HUES48 (cell line): Measurements from ENCODE around the gene SLC4A9.

Experiments used
- H3K27ac ChIP-seq: one replicate; pipeline ENCODE4 v1.7.0; 2013; ENCODE audit warnings: low read depth, low read length, inconsistent platforms
- H3K27me3 ChIP-seq: 2 replicates; pipeline ENCODE4 v1.6.1; 2013; ENCODE audit warnings: mild to moderate bottlenecking, low read length; ENCODE audit not compliant: control insufficient read depth, insufficient read depth
- H3K36me3 ChIP-seq: 2 replicates; pipeline ENCODE4 v1.6.1; 2013; ENCODE audit warnings: low read length; ENCODE audit not compliant: control insufficient read depth, insufficient read depth
- H3K4me1 ChIP-seq: 2 replicates; pipeline ENCODE4 v1.6.1; 2013; ENCODE audit warnings: mild to moderate bottlenecking, low read length; ENCODE audit not compliant: control insufficient read depth, insufficient read depth
- H3K4me3 ChIP-seq: 2 replicates; pipeline ENCODE4 v1.5.1; 2013; ENCODE audit warnings: mild to moderate bottlenecking, low read depth, low read length
- H3K9ac ChIP-seq: 2 replicates; pipeline ENCODE4 v1.6.1; 2013; ENCODE audit warnings: mild to moderate bottlenecking, low read depth, low read length, moderate library complexity
- H3K9me3 ChIP-seq: 2 replicates; pipeline ENCODE4 v1.6.1; 2013; ENCODE audit warnings: low read length; ENCODE audit not compliant: control insufficient read depth, insufficient read depth

SLC4A9 gene

DNA sequence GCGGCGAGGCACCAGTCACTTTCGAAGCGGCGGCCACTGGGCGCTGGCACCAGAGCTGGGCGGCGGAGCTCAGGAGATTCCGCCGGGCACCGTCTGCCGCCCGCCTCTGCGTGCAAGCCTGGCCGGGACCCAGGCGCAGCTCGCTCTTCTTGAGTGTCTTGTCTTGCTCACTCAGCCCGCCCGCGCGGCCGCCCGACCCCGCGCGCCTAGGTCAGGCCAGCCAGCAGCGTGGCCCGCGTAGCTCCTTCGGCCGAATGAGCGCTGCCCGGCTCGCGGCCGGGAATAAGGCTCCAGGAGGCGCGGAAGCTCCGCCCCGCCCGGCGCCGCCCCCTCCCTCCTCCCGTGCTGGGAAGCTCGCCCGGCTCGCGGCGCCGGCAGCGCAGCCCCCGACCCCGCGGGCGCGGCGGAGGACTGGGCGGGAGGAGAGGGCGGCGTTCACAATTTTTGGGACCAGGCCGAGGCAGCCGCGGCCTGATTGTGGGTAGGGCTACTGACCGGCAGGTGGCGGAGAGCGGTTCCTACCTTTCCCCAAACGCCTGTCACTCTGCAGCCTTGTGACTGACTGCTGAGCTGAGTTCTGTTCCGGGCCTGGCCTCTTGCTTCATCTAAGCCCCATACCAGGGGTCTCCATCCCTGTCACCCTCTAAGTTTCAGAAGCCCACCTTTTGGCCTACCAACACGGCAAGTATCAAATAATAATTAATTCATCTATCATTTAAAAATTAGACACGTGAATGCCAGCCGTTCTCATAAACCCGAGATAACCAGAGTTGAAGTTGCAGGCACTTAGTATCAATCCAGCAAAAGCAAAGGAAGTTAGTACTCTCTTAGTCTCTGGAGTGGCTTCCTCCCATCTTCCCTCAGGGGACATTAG is 13.4 kb upstream of the SLC4A9 start, which contains the start of gene HBEGF:
Gene HBEGF (minus strand): TSS at position 256 of the 874 bp plus-strand sequence. CDS start 275 bp downstream, outside the sequence.
- H3K27ac ChIP-seq = peak within 1 kb of the TSS; percentile 58
- H3K4me3 ChIP-seq = peak within 1 kb of the TSS; percentile 73
- H3K27me3 ChIP-seq = peaks cover 13% of the 10 kb centered on the region
- H3K9ac ChIP-seq = peak within 1 kb of the TSS; percentile 60
- no peaks in the 10 kb centered on the region; the same call in 1 of the 2 replicates for H3K36me3 ChIP-seq
- H3K9me3 ChIP-seq = no peaks in the 10 kb centered on the region
- peaks cover 17% of the 10 kb centered on the region for H3K4me1 ChIP-seq

GRCh38 chr5:140347360-140347759 is 12.6 kb upstream of the SLC4A9 start:
- peaks cover 17% of the 10 kb centered on the region for H3K4me1 ChIP-seq
- no peak overlapping the region for H3K27ac ChIP-seq
- H3K9me3 ChIP-seq = no peaks in the 10 kb centered on the region
- no peaks in the 10 kb centered on the region for H3K36me3 ChIP-seq
- peaks cover 13% of the 10 kb centered on the region for H3K27me3 ChIP-seq
- no peak overlapping the region for H3K9ac ChIP-seq
- H3K4me3 ChIP-seq = no peak overlapping the region

DNA sequence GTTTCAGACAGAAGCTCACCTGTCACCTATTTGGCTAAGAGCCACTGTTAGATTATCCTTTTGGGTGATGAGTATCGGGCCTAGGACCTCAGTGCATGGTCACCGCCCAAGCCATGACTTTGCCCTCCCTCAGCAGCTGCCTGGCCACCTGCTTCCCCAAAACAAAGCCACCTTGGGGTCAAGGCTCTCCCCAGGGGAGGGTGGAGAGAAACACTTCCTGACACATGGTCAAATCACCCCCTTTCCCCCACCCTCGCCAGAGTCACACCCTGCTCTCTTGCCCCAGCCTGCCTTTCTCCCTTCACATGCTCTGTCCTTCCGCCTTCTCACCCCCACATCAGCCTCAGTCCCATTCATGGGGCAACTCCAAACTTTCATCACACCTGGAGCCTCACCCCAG is 11.9 kb upstream of the SLC4A9 start:
- Histone ChIP-seq H3K4me3 (no peak overlapping the region), H3K4me1 (peaks cover 17% of the 10 kb centered on the region), H3K9me3 (no peaks in the 10 kb centered on the region), H3K9ac (no peak overlapping the region), H3K27me3 (peaks cover 13% of the 10 kb centered on the region), H3K27ac (no peak overlapping the region), H3K36me3 (no peaks in the 10 kb centered on the region)

DNA sequence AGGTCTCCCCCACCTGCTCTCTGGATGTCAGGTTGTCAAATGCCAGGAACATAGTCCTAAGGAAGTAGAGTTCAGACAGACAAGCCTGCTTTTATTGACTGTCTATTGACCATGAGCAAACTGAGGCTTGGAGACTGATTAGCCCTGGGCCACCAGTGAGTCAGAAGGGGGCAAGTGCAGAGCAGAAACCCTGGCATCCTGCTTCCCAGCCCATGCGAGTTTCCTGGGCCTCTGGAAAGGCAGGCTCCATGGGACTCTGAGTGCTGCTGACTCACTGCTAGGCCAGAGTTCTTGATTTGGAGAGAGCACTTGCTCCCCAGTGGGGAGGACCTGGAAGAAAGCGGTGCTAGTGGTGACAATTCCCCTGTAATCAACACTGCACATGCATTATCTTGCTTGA is 10.8 kb upstream of the SLC4A9 start:
- no peak overlapping the region for H3K4me3 ChIP-seq
- H3K9ac ChIP-seq = no peak overlapping the region
- H3K27ac ChIP-seq = no peak overlapping the region
- H3K27me3 ChIP-seq = peaks cover 13% of the 10 kb centered on the region
- H3K9me3 ChIP-seq = no peaks in the 10 kb centered on the region
- no peaks in the 10 kb centered on the region for H3K36me3 ChIP-seq
- H3K4me1 ChIP-seq = peaks cover 17% of the 10 kb centered on the region

- H3K9me3 ChIP-seq = no peaks in the 10 kb centered on the region
Observed at GRCh38 chr5:140351609-140352334, 8.2 kb upstream of the SLC4A9 start.

GRCh38 chr5:140355546-140355945 is 4.4 kb upstream of the SLC4A9 start:
- Histone ChIP-seq H3K27ac (no peak overlapping the region), H3K9me3 (no peaks in the 10 kb centered on the region), H3K9ac (no peak overlapping the region), H3K27me3 (no peaks in the 10 kb centered on the region), H3K4me1 (no peaks in the 10 kb centered on the region), H3K4me3 (no peak overlapping the region), H3K36me3 (no peaks in the 10 kb centered on the region)

More at GRCh38 chr5:140351609-140352334, 8.2 kb upstream of the SLC4A9 start:
- H3K9ac ChIP-seq = no peak overlapping the region
- no peaks in the 10 kb centered on the region for H3K27me3 ChIP-seq
- H3K4me1 ChIP-seq = peaks cover 5% of the 10 kb centered on the region; the same call in 1 of the 2 replicates
- no peak overlapping the region for H3K4me3 ChIP-seq
- no peak overlapping the region for H3K27ac ChIP-seq
- no peaks in the 10 kb centered on the region for H3K36me3 ChIP-seq

- no peak overlapping the region for H3K9ac ChIP-seq
- no peaks in the 10 kb centered on the region for H3K27me3 ChIP-seq
- no peak overlapping the region for H3K27ac ChIP-seq
- no peaks in the 10 kb centered on the region for H3K9me3 ChIP-seq
- H3K4me3 ChIP-seq = no peak overlapping the region
- no peaks in the 10 kb centered on the region for H3K36me3 ChIP-seq
- H3K4me1 ChIP-seq = no peaks in the 10 kb centered on the region
Observed at GRCh38 chr5:140356853-140357725, 2.9 kb upstream of the SLC4A9 start.

DNA sequence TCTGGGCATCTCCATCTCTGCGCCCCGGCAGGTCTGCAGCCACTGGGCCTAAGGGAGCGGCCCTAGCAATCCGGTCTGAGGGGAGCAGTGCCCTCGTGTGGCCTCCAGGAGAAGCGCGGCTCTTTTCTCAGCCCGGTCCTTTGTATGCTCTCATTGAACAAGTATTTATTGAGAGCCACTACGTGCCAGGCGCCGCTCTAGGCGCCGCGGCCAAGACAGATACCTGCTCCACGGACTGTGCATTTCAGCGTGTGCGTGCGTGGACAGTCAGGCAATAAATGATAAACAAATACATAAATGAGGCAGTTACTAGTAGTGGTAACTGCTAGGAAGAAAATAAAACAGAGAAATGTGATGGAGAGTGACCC is 2.3 kb upstream of the SLC4A9 start:
- H3K9me3 ChIP-seq = no peaks in the 10 kb centered on the region
- no peaks in the 10 kb centered on the region for H3K27me3 ChIP-seq
- no peak overlapping the region for H3K9ac ChIP-seq
- no peaks in the 10 kb centered on the region for H3K36me3 ChIP-seq
- no peaks in the 10 kb centered on the region; the same call in 1 of the 2 replicates for H3K4me1 ChIP-seq
- H3K4me3 ChIP-seq = no peak overlapping the region
- H3K27ac ChIP-seq = no peak overlapping the region

GRCh38 chr5:140358738-140359310 is 1.2 kb upstream of the SLC4A9 start:
- Histone ChIP-seq H3K27ac (no peak overlapping the region), H3K4me1 (no peaks in the 10 kb centered on the region; the same call in 1 of the 2 replicates), H3K27me3 (peaks cover 4% of the 10 kb centered on the region; the same call in 1 of the 2 replicates), H3K9ac (no peak overlapping the region), H3K9me3 (no peaks in the 10 kb centered on the region), H3K4me3 (no peak overlapping the region), H3K36me3 (no peaks in the 10 kb centered on the region)
